GF-D8 (cell line): ENCODE data around the gene MUS81.
A peak's percentile ranks its signal among the peaks of the same experiment; 100 is the strongest.

Source experiments
- DNase-seq: peaks from one replicate; lab custom pipeline; 2025; lab: John Stamatoyannopoulos, UW

MUS81 gene

DNA sequence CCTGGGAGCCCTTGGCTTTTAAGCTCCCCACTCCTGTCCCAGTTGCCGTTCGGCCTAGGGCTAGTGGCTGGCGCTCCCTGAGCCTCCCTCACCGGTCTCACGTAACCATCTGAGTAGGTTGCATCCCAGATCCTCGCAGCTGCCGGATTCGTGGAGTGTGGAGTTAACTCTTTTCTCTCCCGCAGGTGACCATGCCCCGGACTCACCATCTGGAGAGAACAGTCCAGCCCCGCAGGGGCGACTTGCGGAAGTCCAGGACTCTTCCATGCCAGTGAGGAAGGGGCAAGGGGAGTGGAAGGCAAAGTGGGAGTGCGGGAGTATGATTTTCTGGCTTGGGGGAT is 902 bp downstream of the MUS81 start:
- DNase-seq: no peak

DNA sequence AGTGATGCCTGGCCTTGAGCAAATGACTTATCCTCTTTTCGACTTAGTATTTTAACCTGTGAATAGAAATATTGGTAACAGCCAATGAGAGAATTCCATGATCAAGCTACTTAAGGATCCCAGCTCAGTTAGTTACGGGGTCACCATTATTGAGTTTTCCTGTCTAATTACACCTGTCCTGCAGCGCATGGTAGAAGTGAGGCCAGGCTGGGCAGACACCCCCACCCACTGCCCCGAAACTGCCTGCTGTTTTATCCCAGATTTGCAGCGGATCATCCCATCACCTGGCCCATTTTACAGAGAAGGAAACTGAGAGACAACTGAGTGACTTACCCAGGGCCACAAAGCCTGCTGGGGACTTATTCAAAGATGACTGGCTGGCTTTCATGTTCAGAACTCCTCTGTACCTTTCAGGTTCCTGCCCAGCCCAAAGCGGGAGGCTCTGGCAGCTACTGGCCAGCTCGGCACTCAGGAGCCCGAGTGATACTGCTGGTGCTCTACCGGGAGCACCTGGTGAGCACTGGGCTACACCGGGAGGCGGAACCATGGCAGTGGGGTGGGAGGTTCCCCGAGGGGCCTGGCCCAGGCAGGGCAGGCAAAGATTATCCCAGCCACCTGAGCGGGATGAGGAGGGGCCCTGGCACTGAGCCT is 1.4 kb downstream of the MUS81 start:
- DNase-seq: no peak

DNA sequence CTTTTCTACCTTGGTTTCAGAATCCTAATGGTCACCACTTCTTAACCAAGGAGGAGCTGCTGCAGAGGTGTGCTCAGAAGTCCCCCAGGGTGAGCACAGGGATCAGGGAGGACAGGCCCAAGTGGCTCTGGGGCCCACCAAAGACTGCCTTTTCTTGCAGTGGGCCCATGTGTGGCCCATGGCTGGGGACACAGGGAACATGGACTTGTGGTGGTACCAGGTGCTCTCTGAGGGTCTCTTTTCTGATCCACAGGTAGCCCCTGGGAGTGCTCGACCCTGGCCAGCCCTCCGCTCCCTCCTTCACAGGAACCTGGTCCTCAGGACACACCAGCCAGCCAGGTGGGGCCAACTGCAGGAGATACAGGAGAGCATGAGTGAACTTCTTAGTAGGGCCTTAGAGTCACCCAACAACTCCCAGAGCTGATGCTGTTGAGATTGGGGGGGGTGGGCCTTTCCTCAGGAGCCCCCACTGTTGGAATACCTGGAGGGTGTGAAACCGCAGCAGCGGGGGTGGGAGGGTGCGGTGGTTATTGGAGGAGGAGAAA is 2.0 kb downstream of the MUS81 start:
- no peak for DNase-seq

DNA sequence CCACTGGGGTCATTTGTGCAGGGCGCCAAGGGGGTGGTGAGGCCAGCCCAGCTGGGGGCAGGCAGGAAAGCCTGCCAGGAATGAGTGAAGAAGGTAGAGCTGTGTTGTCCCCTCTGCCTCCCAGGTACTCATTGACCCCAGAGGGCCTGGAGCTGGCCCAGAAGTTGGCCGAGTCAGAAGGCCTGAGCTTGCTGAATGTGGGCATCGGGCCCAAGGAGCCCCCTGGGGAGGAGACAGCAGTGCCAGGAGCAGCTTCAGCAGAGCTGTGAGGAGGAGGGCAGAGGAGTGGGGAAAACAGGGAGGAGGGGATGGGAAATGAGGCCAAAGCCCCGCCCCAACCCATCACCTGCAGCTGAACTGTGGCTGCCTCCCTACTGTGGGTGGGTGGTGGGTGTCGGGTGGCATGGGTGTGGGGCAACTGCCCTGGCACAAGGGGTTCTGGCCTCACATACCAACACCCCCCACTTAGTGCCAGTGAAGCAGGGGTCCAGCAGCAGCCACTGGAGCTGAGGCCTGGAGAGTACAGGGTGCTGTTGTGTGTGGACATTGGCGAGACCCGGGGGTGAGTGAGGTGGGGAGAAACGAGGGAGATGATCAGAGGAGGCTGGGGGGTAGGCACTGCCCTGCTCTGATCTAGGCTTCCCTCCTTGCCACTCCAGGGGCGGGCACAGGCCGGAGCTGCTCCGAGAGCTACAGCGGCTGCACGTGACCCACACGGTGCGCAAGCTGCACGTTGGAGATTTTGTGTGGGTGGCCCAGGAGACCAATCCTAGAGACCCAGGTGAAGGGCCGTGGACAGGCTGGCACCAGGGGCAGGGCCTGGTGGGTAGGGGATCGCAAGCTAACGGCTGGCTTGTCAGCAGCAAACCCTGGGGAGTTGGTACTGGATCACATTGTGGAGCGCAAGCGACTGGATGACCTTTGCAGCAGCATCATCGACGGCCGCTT is 3.0 kb downstream of the MUS81 start:
- DNase-seq: no peak

DNA sequence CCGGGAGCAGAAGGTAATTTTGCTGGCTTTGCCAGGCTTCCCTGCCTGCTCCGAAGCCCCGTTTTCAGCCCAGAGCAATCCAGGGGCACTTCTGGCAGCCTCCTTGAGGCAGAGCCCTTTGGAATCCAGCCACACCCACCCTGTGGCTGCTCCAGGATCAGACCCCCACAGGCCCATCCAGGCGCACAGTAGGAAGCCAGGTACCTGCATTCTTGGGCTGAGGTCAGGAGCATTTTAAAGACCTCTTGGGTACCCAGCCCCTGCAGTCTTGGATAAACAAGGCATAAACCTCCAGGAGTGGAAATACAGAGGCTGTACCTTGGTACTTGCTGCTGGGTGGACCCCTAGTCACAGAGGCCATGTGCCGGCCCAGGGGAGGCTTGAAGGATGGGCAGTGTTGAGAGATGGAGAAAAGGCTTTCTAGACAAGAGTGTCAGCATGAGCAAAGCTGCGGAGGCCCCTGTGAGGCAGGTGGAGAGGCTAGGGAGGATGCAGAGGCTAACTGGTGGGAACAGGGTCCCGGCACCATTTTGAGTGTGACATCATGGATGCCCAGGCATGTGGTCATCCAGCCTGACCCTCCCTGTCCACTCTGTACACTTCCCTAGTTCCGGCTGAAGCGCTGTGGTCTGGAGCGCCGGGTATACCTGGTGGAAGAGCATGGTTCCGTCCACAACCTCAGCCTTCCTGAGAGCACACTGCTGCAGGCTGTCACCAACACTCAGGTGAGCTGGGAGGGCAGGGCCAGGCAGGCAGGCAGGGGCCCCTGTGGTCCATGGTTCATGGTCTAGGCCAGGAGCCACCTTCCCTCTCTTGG is 3.9 kb downstream of the MUS81 start:
- no peak for DNase-seq

DNA sequence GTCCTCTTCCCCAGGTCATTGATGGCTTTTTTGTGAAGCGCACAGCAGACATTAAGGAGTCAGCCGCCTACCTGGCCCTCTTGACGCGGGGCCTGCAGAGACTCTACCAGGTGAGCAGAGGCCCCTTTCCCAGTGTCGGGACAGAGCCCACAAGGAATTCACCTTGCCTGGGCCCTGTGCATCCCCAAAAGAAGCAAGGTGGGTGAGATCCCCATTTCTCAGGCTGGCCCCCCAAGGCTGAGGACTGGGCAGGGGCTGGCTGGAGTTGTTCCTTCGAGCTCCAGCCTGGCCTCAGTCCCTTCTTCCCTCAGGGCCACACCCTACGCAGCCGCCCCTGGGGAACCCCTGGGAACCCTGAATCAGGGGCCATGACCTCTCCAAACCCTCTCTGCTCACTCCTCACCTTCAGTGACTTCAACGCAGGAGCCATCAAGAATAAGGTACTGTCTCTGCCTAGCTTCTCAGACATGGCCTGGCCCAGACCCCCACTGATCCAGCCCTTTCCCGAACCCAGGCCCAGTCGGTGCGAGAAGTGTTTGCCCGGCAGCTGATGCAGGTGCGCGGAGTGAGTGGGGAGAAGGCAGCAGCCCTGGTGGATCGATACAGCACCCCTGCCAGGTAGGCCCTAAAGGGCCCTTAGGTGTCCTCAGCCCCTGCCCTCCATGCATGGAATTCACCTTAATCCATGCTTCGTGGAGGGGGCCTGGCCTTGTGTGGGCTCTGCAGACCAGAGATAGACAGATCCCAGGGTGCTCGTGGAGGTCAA is 4.7 kb downstream of the MUS81 start:
- DNase-seq: no peak

DNA sequence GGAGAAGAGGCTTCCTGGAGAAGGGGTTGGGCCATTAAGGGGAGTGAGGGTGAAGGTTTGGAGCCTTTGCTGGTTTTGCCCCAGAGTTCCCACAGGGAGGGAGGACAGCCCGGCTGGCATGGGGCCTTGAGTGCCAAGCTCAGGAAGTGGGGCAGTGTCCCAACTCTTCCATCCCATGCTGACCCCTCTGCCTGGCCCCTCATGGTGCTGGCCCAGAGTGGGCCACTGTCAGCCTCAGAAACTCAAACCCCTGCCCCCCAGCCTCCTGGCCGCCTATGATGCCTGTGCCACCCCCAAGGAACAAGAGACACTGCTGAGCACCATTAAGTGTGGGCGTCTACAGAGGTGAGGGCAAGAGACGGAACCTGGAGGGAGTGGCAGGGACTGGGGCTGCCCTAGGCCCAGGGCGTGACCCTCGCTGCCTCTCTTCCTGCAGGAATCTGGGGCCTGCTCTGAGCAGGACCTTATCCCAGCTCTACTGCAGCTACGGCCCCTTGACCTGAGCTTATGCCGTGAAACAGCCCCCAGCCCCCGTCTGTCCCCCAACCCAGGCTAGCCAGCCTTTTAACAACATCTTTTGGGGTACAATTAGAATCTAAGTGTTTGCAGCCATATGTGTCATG is 5.4 kb downstream of the MUS81 start:
- DNase-seq: no peak

DNA sequence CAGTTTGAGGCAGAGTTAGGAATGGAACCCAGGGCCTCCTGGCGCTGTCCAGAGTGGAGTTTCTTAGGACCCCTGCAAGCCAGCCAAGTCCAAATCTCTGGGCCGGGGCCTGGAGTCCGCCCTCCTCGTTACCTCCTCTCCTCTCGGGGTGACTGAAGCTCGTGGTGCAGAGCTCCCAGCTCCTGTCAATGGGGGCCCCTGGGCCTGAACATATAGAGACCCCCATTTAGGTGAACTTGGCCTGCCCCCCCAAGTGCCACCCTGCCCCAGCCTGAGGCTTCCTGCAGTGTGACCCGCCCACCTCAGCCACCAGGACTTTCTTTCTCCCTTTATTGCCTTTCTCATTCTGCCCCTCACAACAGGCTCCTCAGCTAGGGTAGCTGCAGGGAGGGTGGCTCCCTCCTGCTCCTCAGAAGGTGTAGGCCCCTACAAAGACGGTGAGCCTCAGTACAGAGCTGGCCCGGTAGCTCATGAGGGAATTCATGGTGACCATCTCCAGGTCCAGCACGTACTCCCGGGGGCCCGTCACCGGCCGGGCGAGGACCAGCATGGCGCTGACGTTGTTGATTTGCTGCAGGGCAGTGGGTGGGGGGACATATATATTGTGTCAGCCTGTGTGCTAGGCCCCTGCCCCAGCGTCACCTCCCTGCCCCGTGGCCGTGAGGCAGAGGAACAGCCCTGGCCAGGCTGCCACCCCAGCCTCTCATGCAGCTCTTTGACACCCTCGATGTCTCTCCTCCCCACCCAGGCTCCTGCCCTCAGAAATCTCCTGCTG is 6.5 kb downstream of the MUS81 start:
- no peak for DNase-seq

DNA sequence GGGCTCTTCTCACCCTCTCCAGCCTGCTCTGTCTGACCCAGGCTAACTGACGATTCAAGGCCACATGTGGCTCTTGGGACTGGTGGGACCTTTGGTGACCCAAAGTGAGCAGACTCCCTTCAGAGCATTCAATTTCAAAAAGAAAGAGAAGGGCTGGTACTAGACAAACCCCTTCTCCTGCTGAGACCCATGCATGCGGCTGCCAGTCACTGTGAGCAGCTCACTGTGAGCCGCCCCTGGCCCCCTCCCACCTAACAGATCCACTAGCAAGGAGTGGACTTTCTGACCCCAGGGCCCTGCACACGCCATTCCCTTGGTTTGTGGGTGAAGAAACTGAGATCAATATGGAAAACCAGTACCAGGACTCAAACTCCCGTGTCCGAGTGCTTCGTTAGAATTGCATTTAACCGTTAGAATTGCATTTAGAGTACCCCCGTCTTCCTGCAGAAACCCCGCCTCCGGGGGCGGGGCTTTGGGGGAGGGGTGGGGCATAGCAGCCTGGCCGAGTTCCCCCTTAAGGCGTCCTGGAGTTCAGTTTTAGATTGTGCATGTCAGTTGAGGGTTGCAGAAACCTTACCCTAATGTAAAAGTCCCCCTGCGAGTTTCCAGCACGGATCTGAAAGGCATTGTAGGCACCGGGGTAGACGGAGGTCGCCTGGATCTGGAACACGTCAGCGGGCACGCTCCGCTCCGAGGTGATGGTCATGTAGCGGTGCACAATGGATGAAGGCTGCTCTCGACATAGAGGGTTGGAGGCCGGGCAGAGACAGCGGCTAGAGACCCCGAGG is 7.2 kb downstream of the MUS81 start:
- DNase-seq: no peak

DNA sequence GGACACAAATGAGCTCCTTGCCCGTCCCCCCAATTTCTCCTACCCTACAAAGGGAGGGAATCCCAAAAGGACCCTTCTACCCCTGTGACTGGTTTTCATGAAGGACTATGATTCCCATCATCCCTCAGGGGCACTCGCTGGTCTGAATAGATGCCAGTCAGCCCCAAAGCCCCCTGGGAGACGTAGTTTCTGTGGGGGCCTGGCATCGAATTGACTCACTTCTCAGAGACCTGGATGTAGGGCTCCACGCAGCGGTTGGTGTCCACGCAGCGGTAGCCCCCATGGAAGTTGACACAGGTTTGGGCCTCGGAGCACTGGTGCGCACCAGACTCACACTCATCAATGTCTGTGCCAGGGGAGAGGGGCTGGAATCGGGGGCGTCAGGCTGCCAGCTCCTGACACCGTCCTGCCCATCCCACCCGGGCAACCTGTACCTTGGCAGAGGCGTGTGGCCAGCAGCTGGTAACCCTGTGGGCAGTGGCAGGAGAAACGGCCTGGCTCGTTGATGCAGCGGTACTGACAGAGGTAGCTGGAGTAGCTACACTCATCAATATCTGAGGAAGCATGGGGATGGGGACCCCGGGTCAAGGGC is 7.9 kb downstream of the MUS81 start:
- DNase-seq: no peak

DNA sequence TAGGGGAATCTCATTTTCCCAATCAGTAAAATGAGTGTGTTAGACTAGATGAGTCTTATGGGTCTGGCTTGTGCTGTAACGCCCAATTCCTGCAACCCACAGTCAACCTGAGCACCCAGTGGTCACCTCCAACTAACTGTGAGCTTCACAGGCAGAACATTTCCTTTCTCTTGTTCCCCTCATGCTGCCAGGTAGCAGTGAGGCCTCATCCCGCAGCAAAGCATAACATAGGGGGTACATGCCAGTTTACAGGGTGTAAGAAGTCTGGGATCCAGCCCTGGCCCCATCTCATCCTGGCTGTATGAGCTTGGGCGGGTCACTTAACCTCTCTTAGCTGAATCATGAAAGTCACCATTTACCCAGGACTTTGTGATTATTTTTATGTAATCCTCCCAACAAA is 8.7 kb downstream of the MUS81 start:
- no peak for DNase-seq

DNA sequence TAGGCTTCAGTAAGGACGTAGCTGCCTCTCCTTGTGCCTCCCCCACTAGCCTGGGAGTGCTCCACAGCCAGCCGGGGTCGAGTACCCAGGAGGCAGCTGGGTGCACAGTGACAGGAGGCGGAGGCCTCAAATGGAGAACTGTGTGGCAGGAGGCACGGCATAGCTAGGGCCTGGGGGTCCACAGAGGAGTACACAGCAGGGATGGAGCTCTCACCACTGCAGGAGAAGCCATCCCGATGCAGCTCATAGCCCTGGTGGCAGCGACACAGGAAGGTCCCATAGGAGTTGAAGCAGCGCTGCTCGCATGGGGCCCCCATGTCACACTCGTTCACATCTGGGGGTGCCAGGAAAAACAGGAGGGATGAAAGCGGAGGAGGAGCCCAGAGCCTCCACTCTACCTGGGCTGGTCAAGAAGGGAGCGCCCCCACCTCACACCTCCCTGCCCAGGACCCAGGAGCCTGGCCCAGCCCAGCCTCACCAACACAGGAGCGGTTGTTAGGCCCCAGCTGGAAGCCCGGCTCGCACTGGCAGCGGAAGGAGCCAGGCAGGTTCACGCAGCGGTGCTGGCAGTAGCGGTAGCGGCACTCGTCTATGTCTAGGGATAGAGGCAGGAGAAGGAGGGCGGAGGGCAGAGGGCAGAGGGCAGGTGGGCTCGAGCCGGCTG is 9.5 kb downstream of the MUS81 start:
- no peak for DNase-seq

DNA sequence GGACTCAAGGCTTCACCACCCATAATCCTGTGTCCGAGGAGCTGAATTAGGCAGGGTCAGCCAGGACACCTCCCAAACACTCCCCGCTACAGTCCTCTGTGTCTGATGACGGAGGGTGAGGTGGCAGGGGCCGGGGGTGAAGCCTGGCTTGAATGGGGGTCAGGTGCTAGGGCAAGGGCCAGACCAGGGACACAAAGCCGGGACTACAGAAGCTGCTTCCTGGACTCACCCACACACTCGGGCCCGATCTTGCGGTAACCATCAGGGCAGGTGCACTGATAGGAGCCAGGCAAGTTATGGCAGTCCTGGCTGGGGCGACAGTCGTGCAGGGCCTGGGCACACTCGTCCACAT is 10.1 kb downstream of the MUS81 start:
- no peak for DNase-seq

DNA sequence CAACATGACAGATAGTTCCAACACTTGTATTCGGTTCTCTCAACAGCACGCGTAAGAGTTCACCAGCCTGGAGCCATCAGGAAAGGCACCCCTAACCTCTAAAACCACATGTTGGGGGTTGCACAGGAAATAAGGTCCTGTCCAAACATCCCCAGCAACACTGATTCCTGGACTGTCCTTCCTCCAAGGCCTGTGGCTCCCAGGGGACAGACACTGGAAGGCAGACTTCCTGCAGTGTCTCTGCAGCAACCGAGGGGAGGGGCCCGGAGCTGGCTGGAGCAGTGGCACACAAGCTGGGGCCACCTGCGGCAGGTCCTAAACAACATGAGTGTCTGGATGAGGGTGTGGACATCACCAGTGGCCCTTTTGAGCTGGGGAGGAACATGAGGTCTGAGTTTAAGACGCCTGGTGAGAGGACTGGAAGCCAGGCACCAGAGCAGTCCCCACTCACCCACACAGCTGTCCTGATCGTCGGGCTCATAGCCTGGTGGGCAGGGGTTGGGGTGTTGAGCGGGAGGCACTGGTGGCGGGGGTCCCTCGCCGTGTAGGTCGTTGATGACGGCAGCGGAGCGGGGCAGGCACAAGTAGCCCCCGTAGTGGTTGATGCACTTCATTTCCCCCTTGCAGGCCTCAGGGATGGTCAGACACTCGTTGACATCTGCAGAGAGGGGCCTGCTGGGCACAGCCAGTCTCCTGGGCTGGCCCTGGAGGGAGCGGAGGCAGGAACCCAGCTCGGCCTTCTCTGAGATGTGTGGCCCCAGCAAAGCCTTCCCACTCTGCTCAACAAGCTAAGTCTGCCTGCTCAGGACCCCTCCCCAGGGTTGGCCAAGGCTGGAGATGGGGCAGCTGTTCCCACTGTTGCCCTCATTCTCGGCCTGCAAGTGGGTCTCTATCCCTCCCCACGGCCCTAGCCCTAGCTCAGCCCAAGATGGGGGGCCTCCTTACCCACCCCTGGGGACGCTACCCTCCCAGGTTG is 10.8 kb downstream of the MUS81 start:
- DNase-seq: peak; percentile 60

DNA sequence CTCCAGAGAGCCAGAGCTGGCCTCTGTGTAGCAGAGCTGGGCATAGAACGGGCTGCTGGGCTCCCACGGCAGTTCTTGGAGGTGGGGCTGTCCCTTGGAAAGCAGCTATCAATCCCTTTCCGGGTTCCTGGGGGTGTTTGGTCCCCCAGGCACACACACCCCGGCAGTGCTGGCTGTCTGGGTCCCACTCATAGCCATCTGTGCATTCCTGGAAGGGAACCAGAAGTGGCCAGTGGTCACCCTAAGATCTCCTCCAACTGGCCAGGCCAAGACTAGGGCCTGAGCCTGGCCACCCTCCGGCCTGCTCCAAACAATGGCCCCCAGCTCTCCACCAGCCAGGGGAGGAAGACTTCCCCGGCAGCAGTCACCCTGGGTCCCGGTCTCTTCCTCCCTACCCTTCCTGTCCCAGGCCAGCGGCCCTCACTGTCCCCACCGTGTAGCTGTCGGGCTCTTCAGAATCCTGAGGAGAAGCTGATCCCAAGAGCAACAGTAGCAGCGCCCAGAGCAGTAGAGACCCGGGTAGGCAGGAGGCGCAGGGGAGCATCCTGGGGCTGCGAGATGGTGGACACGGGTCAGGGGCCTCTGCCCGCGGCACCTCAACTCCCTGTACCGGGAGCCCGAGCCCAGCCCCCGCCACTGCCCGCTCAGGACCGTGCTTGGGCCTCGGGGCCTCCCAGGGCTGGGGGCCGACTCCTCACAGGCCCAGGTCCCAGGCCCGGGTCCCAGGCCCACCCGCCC is 11.7 kb downstream of the MUS81 start:
- DNase-seq: no peak

DNA sequence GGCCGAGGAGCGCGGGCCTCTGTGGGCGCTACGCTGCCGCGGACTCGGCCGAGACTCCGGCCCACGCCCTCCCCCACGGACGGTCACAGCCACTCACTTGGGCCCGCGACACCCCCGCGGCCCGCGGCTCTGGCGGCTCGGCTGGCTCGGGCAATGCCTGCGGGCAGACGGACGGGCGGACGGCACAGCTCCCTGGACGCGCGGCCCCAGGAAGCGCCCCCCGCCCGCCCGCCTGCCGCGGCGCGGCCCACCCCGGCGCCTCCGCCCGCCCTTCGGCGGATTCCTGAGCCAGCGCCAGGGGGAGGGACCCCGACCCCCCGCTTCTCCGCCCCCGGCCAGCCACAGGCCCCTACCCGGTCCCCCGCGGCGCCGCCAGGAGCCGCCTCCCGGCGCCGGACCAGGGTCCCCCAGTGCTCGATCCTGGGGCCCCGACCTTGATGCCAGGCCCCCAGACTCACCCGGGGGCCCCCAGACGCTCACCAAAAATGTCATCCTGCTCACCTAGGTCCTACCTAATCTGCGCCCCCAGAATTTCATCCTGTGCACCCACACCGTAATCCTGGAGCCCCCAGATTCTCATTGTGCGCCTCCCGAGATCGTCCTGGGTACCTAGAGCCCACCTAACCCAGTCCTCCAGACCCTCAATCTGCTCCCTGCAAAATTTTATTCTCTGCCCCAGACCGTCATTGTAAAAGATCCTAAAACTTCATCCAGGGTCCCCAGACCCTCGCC is 12.5 kb downstream of the MUS81 start, which contains the start of gene EFEMP2:
TSS of gene EFEMP2 (minus strand) at position 215 of the 732 bp plus-strand sequence. CDS start 446 bp downstream, outside the sequence.
- DNase-seq: no peak
